Measurements from ENCODE around the gene PARVA. TPM values are rescaled to one million over a fixed set of nuclear protein-coding genes. Genes with fewer than 3 reads are reported as not detected.

Gene PARVA
- total RNA-seq, 1 donor from 2014 or later = 15.1 TPM

DNA sequence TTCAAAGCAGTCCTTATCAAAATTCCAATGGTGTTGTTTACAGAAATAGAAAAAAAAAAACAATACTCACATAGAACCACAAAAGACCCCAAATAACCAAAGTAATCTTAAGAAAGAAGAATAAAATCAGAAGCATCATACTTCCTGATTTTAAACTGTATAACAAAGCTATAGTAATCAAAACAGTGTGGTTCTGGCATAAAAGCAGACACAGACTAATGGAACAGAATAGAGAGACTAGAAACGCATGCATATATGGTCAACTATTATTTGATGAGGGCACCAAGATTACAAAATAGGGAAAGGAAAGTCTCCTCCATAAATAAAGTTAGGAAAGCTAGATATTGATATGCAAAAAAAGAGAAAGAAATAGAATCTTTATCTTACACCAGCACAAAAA is 176.8 kb downstream of the PARVA start:
- H3K9ac ChIP-seq (ENCODE audit: low read depth in 1 of 3, low read length in 3 of 3) = no peak overlapping the region
- no peak overlapping the region for H3K27ac ChIP-seq (ENCODE audit: low read depth, low read length)
- no peaks in the 10 kb centered on the region for H3K36me3 ChIP-seq (ENCODE audit: control insufficient read depth in 3 of 3, insufficient read depth in 3 of 3, low read length in 3 of 3)
- H3K27me3 ChIP-seq (ENCODE audit: control insufficient read depth in 3 of 3, insufficient read depth in 3 of 3, low read length in 3 of 3) = no peaks in the 10 kb centered on the region
- H3K4me3 ChIP-seq (ENCODE audit: low read length in 3 of 3) = no peak overlapping the region
- H3K9me3 ChIP-seq (ENCODE audit: control insufficient read depth in 3 of 3, low read length in 3 of 3) = peaks cover 0 to 2% (median 2%) of the 10 kb centered on the region in 3 donors
- peaks cover 3 to 8% (median 5%) of the 10 kb centered on the region in 3 donors for H3K4me1 ChIP-seq (ENCODE audit: control insufficient read depth in 3 of 3, insufficient read depth in 3 of 3, low read length in 3 of 3)

DNA sequence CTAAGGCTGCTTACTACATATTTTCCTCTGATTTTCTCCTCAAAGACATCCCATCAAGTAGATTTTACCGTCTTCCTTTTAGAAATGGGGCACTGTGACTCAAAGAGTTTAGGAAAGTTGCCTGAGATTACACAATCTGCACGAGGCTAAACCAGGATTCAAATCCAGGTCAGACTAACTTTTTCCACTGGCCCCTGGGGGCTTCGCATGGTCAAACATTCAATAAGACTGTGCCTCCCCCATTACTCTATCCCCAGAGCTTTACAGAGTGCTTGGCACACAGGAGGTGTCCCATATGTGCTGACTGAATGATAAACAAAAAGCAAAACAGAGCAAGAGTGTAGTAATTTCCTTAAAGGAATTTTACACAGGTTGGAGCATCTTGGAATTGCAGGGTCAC is 178.8 kb downstream of the PARVA start:
- no peaks in the 10 kb centered on the region for H3K36me3 ChIP-seq (ENCODE audit: control insufficient read depth in 3 of 3, insufficient read depth in 3 of 3, low read length in 3 of 3)
- no peak overlapping the region for H3K4me3 ChIP-seq (ENCODE audit: low read length in 3 of 3)
- H3K9me3 ChIP-seq (ENCODE audit: control insufficient read depth in 3 of 3, low read length in 3 of 3) = peaks cover 0 to 2% (median 2%) of the 10 kb centered on the region in 3 donors
- no peak overlapping the region for H3K9ac ChIP-seq (ENCODE audit: low read depth in 1 of 3, low read length in 3 of 3)
- H3K27ac ChIP-seq (ENCODE audit: low read depth, low read length) = peak overlapping the region; percentile 38
- H3K4me1 ChIP-seq (ENCODE audit: control insufficient read depth in 3 of 3, insufficient read depth in 3 of 3, low read length in 3 of 3) = peaks cover 3 to 8% (median 5%) of the 10 kb centered on the region in 3 donors
- no peaks in the 10 kb centered on the region for H3K27me3 ChIP-seq (ENCODE audit: control insufficient read depth in 3 of 3, insufficient read depth in 3 of 3, low read length in 3 of 3)

DNA sequence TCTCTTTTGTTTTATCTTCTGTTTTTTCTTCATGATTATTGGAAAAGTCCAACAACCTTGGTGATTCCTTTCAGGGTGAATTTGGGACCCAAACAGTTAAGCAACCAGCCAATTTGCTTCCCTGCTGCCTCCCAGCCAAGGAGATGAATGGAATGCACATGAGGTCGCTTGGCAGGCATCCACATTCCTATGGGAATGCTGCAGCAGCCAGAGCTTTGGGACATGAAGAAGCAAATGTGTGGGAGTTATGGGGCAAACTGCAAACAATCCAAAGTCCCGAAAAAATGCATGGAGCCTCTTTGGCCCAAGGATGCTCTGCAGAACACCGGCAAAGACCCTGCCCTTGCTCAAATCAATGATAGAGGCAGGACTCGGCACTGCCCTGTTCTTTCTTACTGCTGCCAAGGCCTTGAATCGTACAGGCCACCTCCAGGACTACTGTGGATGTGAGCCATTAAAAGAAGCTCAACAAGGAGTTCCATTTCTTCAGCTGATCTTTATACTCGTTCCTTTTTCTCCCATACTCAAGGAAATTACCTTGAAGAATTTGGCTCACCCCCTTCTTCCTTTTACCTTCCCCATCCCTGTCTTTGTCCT is 179.5 kb downstream of the PARVA start:
- H3K9ac ChIP-seq (ENCODE audit: low read depth in 1 of 3, low read length in 3 of 3) = no peak overlapping the region
- no peak overlapping the region for H3K27ac ChIP-seq (ENCODE audit: low read depth, low read length)

DNA sequence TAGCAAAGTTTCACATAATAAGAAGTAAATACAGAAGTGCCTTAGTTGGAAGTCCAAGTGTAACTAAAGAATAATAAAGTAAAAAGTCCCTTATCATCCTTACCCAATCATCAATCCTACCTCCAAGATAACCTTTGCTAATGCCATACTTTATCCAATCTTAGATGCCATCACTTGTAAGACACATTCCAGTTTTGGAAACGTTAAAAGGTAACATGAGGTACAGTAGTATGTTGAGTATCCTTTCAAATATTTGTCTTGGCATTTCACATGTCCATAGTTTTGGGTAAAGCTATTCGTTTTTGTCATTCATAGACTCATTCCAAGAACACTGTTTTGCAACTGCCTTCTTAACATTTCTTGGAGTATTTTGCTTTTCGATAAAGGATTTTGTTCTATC is 181.6 kb downstream of the PARVA start:
- Histone ChIP-seq H3K27me3 (ENCODE audit: control insufficient read depth in 3 of 3, insufficient read depth in 3 of 3, low read length in 3 of 3) (no peaks in the 10 kb centered on the region), H3K4me3 (ENCODE audit: low read length in 3 of 3) (no peak overlapping the region), H3K36me3 (ENCODE audit: control insufficient read depth in 3 of 3, insufficient read depth in 3 of 3, low read length in 3 of 3) (no peaks in the 10 kb centered on the region)

More for the DNA sequence above, 179.5 kb downstream of the PARVA start:
- Histone ChIP-seq H3K4me1 (ENCODE audit: control insufficient read depth in 3 of 3, insufficient read depth in 3 of 3, low read length in 3 of 3) (peaks cover 3 to 8% (median 5%) of the 10 kb centered on the region in 3 donors), H3K27me3 (ENCODE audit: control insufficient read depth in 3 of 3, insufficient read depth in 3 of 3, low read length in 3 of 3) (no peaks in the 10 kb centered on the region), H3K4me3 (ENCODE audit: low read length in 3 of 3) (no peak overlapping the region), H3K9me3 (ENCODE audit: control insufficient read depth in 3 of 3, low read length in 3 of 3) (peaks cover 0 to 2% (median 2%) of the 10 kb centered on the region in 3 donors), H3K36me3 (ENCODE audit: control insufficient read depth in 3 of 3, insufficient read depth in 3 of 3, low read length in 3 of 3) (no peaks in the 10 kb centered on the region)

DNA sequence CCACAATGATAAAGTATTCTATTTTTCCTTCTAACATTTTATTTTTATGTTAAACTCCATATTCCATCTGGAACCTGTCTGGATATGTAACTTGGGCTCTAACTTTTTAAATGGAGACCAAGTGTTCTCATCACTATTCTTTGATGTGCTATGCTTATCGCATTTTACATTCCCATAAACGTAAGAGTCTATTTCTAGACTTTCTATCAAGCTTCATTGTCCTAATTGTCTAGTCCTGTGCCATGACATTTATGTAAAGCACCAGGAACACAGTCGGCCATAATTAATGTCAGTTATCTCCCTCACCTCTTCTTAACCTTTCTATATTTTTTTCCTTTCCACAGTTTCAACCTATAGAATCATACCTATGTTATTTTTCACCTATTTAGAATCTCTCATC is 183.0 kb downstream of the PARVA start:
- Histone ChIP-seq H3K4me1 (ENCODE audit: control insufficient read depth in 3 of 3, insufficient read depth in 3 of 3, low read length in 3 of 3) (peaks cover 3 to 8% (median 5%) of the 10 kb centered on the region in 3 donors), H3K4me3 (ENCODE audit: low read length in 3 of 3) (no peak overlapping the region), H3K36me3 (ENCODE audit: control insufficient read depth in 3 of 3, insufficient read depth in 3 of 3, low read length in 3 of 3) (no peaks in the 10 kb centered on the region), H3K27me3 (ENCODE audit: control insufficient read depth in 3 of 3, insufficient read depth in 3 of 3, low read length in 3 of 3) (no peaks in the 10 kb centered on the region), H3K27ac (ENCODE audit: low read depth, low read length) (no peak overlapping the region), H3K9ac (ENCODE audit: low read depth in 1 of 3, low read length in 3 of 3) (no peak overlapping the region), H3K9me3 (ENCODE audit: control insufficient read depth in 3 of 3, low read length in 3 of 3) (no peaks in the 10 kb centered on the region)

More for the DNA sequence above, 181.6 kb downstream of the PARVA start:
- Histone ChIP-seq H3K4me1 (ENCODE audit: control insufficient read depth in 3 of 3, insufficient read depth in 3 of 3, low read length in 3 of 3) (peaks cover 3 to 8% (median 5%) of the 10 kb centered on the region in 3 donors), H3K9me3 (ENCODE audit: control insufficient read depth in 3 of 3, low read length in 3 of 3) (peaks cover 0 to 2% (median 2%) of the 10 kb centered on the region in 3 donors), H3K27ac (ENCODE audit: low read depth, low read length) (no peak overlapping the region), H3K9ac (ENCODE audit: low read depth in 1 of 3, low read length in 3 of 3) (no peak overlapping the region)

DNA sequence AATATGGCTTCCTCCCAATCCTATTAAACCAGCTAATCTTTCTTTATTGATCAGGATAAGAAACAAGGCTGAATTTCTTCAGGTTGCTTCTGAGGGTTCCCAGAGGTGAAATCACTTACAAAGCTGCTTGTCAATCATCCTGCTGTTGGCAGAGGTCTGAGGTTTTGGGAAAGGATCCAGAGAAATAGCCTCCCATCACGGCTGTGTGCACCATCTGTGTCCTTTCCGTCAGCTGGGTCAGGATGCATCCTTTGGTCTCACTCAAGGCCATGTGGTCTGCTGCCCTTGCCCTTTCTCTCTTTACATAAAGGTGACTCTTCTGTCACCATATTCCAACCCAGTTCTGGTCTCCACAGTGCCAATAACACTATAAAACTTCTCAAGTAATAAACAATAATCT is 183.5 kb downstream of the PARVA start:
- no peak overlapping the region for H3K9ac ChIP-seq (ENCODE audit: low read depth in 1 of 3, low read length in 3 of 3)
- H3K27me3 ChIP-seq (ENCODE audit: control insufficient read depth in 3 of 3, insufficient read depth in 3 of 3, low read length in 3 of 3) = no peaks in the 10 kb centered on the region
- peaks cover 3 to 8% (median 5%) of the 10 kb centered on the region in 3 donors for H3K4me1 ChIP-seq (ENCODE audit: control insufficient read depth in 3 of 3, insufficient read depth in 3 of 3, low read length in 3 of 3)
- H3K9me3 ChIP-seq (ENCODE audit: control insufficient read depth in 3 of 3, low read length in 3 of 3) = no peaks in the 10 kb centered on the region
- H3K4me3 ChIP-seq (ENCODE audit: low read length in 3 of 3) = no peak overlapping the region
- H3K27ac ChIP-seq (ENCODE audit: low read depth, low read length) = no peak overlapping the region
- H3K36me3 ChIP-seq (ENCODE audit: control insufficient read depth in 3 of 3, insufficient read depth in 3 of 3, low read length in 3 of 3) = no peaks in the 10 kb centered on the region

DNA sequence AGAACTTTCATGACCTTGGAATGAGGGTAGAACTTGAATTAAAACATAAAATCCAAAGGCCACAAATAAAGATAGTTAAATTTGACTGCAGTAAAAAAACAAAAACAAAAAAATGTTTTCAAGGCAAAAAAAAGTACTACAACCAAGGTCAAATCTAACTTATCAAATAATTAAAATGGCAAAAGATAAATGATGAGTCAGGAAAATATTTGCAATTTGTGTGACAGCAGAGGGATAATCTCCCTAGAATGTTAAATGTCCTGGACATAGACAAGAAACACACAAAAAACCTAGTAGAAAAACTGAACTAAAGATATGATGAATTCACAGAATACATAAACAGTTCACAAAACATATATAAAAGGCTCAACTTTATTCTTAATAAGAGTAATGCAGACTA is 186.6 kb downstream of the PARVA start:
- H3K4me1 ChIP-seq (ENCODE audit: control insufficient read depth in 3 of 3, insufficient read depth in 3 of 3, low read length in 3 of 3) = no peaks in the 10 kb centered on the region
- H3K4me3 ChIP-seq (ENCODE audit: low read length in 3 of 3) = no peak overlapping the region
- no peaks in the 10 kb centered on the region for H3K36me3 ChIP-seq (ENCODE audit: control insufficient read depth in 3 of 3, insufficient read depth in 3 of 3, low read length in 3 of 3)
- H3K9ac ChIP-seq (ENCODE audit: low read depth in 1 of 3, low read length in 3 of 3) = no peak overlapping the region
- H3K27me3 ChIP-seq (ENCODE audit: control insufficient read depth in 3 of 3, insufficient read depth in 3 of 3, low read length in 3 of 3) = peaks cover 0 to 2% (median 0%) of the 10 kb centered on the region in 3 donors
- H3K27ac ChIP-seq (ENCODE audit: low read depth, low read length) = no peak overlapping the region
- no peaks in the 10 kb centered on the region for H3K9me3 ChIP-seq (ENCODE audit: control insufficient read depth in 3 of 3, low read length in 3 of 3)

DNA sequence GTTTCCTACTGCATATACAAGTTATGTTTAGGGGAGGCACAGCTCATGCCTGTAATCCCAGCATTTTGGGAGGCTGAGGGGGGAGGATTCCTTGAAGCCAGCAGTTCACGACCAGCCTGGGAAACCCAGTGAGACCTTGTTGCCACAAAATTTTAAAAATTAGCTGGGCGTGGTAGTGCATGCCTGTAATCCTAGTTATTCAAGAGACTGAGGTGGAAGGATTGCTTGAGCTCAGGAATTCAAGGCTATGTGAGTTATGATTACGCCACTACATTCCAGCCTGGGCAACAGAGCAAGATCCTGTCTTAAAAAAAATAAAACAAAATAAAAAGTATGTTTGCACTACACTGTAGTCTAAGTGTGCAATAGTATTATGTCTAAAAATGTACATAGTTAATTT is 188.0 kb downstream of the PARVA start:
- Histone ChIP-seq H3K4me3 (ENCODE audit: low read length in 3 of 3) (no peak overlapping the region), H3K27ac (ENCODE audit: low read depth, low read length) (no peak overlapping the region), H3K9ac (ENCODE audit: low read depth in 1 of 3, low read length in 3 of 3) (no peak overlapping the region), H3K9me3 (ENCODE audit: control insufficient read depth in 3 of 3, low read length in 3 of 3) (no peaks in the 10 kb centered on the region), H3K27me3 (ENCODE audit: control insufficient read depth in 3 of 3, insufficient read depth in 3 of 3, low read length in 3 of 3) (peaks cover 0 to 2% (median 0%) of the 10 kb centered on the region in 3 donors), H3K36me3 (ENCODE audit: control insufficient read depth in 3 of 3, insufficient read depth in 3 of 3, low read length in 3 of 3) (no peaks in the 10 kb centered on the region), H3K4me1 (ENCODE audit: control insufficient read depth in 3 of 3, insufficient read depth in 3 of 3, low read length in 3 of 3) (no peaks in the 10 kb centered on the region)

DNA sequence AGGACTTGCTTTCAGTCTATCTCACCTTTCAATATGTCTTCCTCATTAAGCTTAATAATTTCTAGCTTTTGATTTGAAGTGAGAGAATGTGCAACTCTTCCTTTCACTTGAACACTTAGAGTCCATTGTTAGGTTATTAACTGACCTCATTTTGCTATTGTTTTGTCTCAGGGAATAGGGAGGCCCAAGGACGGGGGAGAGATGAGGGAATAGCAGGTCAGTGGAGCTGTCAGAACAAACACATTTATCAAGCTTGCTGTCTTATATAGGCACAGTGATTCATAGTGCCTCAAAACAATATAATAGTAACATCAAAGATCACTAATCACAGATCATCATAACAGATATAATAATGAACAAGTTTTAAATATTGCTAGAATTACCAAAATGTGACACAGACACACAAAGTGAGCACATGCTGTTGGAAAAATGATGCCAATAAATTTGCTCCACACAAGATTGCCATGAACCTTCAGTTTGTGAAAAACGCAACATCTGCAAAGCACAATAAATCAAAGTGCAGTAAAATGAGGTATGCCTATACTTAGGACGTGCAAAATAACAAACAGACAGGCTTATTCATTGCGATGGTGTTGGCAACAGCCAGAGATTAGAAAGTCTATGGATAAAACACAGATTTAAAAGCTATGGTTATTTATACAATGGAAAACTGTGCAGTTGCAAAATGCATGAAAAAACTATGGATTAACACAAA is 190.5 kb downstream of the PARVA start:
- Histone ChIP-seq H3K27me3 (ENCODE audit: control insufficient read depth in 3 of 3, insufficient read depth in 3 of 3, low read length in 3 of 3) (peaks cover 0 to 2% (median 0%) of the 10 kb centered on the region in 3 donors), H3K9ac (ENCODE audit: low read depth in 1 of 3, low read length in 3 of 3) (no peak overlapping the region), H3K4me1 (ENCODE audit: control insufficient read depth in 3 of 3, insufficient read depth in 3 of 3, low read length in 3 of 3) (no peaks in the 10 kb centered on the region), H3K4me3 (ENCODE audit: low read length in 3 of 3) (no peak overlapping the region), H3K36me3 (ENCODE audit: control insufficient read depth in 3 of 3, insufficient read depth in 3 of 3, low read length in 3 of 3) (no peaks in the 10 kb centered on the region), H3K27ac (ENCODE audit: low read depth, low read length) (no peak overlapping the region), H3K9me3 (ENCODE audit: control insufficient read depth in 3 of 3, low read length in 3 of 3) (no peaks in the 10 kb centered on the region)

All from skeletal muscle tissue (tissue), 4 donors.